Thoracic aorta (tissue), 2 donors: ENCODE data around the gene MRPL14. TPM values are rescaled to one million over a fixed set of nuclear protein-coding genes. Genes with fewer than 3 reads are reported as not detected.

ENCODE experiments used
- ATAC-seq: fragments of 150-250 bp; one replicate; pipeline ENCODE4 v1.8.0; 2017; ENCODE audit warnings: low read depth; ENCODE audit not compliant: insufficient number of reproducible peaks, low FRiP score
- DNase-seq: peaks from one replicate; pipeline ENCODE4 v3.0.0-alpha.2; 2020; ENCODE audit warnings: low spot score
- H3K27ac ChIP-seq, 2 donors: fragments of 200-600 bp; sonication (generic); 1 replicate in 1 of 2; 2 replicates in 1 of 2; pipeline ENCODE4 v1.5.1; 2016; ENCODE audit warnings: mild to moderate bottlenecking in 2 of 2, moderate library complexity in 2 of 2
- H3K27me3 ChIP-seq: fragments of 200-600 bp; sonication (generic); replicated peaks from 2 replicates; pipeline ENCODE4 v1.6.0; 2016; ENCODE audit warnings: mild to moderate bottlenecking; ENCODE audit not compliant: insufficient read depth
- H3K36me3 ChIP-seq: fragments of 200-600 bp; sonication (generic); one replicate; pipeline ENCODE4 v1.5.1; 2016
- H3K4me1 ChIP-seq, 2 donors: fragments of 200-600 bp; sonication (generic); 1 replicate in 1 of 2; 2 replicates in 1 of 2; pipeline versions ENCODE4 v1.5.1 to v1.6.0; 2016; ENCODE audit warnings: low read depth in 2 of 2, mild to moderate bottlenecking in 1 of 2; ENCODE audit not compliant: control insufficient read depth in 1 of 2
- H3K4me3 ChIP-seq: fragments of 200-600 bp; sonication (generic); 2 replicates; pipeline ENCODE4 v1.5.1; 2016; ENCODE audit warnings: mild to moderate bottlenecking
- H3K9me3 ChIP-seq: fragments of 200-600 bp; sonication (generic); 2 replicates; pipeline ENCODE4 v1.5.1; 2016
- CTCF ChIP-seq: fragments of 200-600 bp; sonication (generic); IDR thresholded peaks from one replicate; pipeline ENCODE4 v1.5.1; 2019; ENCODE audit warnings: antibody characterized with exemption
- total RNA-seq, 2 donors: library from RNA; depleted of rRNA; stranded (reverse); fragments of >200 nt; gene quantifications; one replicate each; pipeline versions ENCODE4 v1.1.0 to v1.2.3, GENCODE V29; 2016

The MRPL14 gene
- total RNA-seq, 2 donors from 2014 or later, result 31.0 to 32.4 TPM

GRCh38 chr6:44115866-44116265 lies 11.4 kb downstream of the MRPL14 start:
- no peaks in the 10 kb centered on the region for H3K27me3 ChIP-seq
- no peak overlapping the region for H3K4me3 ChIP-seq
- no peaks in the 10 kb centered on the region for H3K9me3 ChIP-seq
- TF ChIP-seq CTCF, result no peak
- peaks cover 35% of the 10 kb centered on the region for H3K36me3 ChIP-seq
- ATAC-seq, result no peak
- peak overlapping the region in 1 of 2 donors; percentile 80 for H3K27ac ChIP-seq
- peaks cover 19 to 36% of the 10 kb centered on the region in 2 donors for H3K4me1 ChIP-seq
- DNase-seq, result no peak

- ATAC-seq (no peak), DNase-seq (no peak)
- TF ChIP-seq CTCF, result no peak
- no peaks in the 10 kb centered on the region for H3K9me3 ChIP-seq
- H3K4me1 ChIP-seq, result peaks cover 18 to 19% of the 10 kb centered on the region in 2 donors
- no peaks in the 10 kb centered on the region for H3K27me3 ChIP-seq
- H3K27ac ChIP-seq, result no peak overlapping the region
- H3K4me3 ChIP-seq, result no peak overlapping the region
- H3K36me3 ChIP-seq, result peaks cover 43% of the 10 kb centered on the region
Observed at GRCh38 chr6:44113414-44113813, 13.8 kb downstream of the MRPL14 start.

GRCh38 chr6:44111434-44112417 lies 15.5 kb downstream of the MRPL14 start:
- Histone ChIP-seq H3K27me3 (no peaks in the 10 kb centered on the region), H3K27ac (no peak overlapping the region), H3K9me3 (no peaks in the 10 kb centered on the region), H3K36me3 (peaks cover 43% of the 10 kb centered on the region), H3K4me1 (peaks cover 11 to 12% of the 10 kb centered on the region in 2 donors), H3K4me3 (no peak overlapping the region)
- TF ChIP-seq CTCF, result no peak
- DNase-seq (no peak), ATAC-seq (no peak)

GRCh38 chr6:44110966-44111365 lies 16.3 kb downstream of the MRPL14 start:
- Histone ChIP-seq H3K27ac (no peak overlapping the region), H3K4me1 (peaks cover 3 to 5% of the 10 kb centered on the region in 2 donors), H3K36me3 (peaks cover 43% of the 10 kb centered on the region), H3K9me3 (no peaks in the 10 kb centered on the region), H3K27me3 (no peaks in the 10 kb centered on the region), H3K4me3 (no peak overlapping the region)
- no peak for ATAC-seq
- no peak for DNase-seq
- no peak for TF ChIP-seq CTCF

- no peak overlapping the region for H3K27ac ChIP-seq
- H3K36me3 ChIP-seq, result peaks cover 43% of the 10 kb centered on the region
- no peaks in the 10 kb centered on the region for H3K9me3 ChIP-seq
- H3K27me3 ChIP-seq, result no peaks in the 10 kb centered on the region
- ATAC-seq (no peak), DNase-seq (no peak)
- no peak for TF ChIP-seq CTCF
- H3K4me1 ChIP-seq, result peaks cover 0 to 4% of the 10 kb centered on the region in 2 donors
- H3K4me3 ChIP-seq, result no peak overlapping the region
Observed at GRCh38 chr6:44110005-44110676, 17.1 kb downstream of the MRPL14 start.
